Neural cell (in vitro differentiated cells): ENCODE data around the gene DNAJC27. TPM values are rescaled to one million over a fixed set of nuclear protein-coding genes. Genes with fewer than 3 reads are reported as not detected.

ENCODE experiments used
- H2AFZ ChIP-seq: fragments of 200-600, 300-800 bp; sonication (generic), shearing (Covaris generic); 2 replicates; pipeline ENCODE4 v1.6.0; 2014; ENCODE audit warnings: low read depth, mild to moderate bottlenecking, antibody characterized with exemption, low read length, moderate library complexity
- H3F3A ChIP-seq: fragments of 200-600 bp; shearing (Covaris generic); 2 replicates; pipeline ENCODE4 v1.6.1; 2016; ENCODE audit warnings: mild to moderate bottlenecking, moderate library complexity, mixed read lengths, antibody characterized with exemption, low read length; ENCODE audit not compliant: insufficient read depth, poor library complexity, severe bottlenecking
- H3K27ac ChIP-seq: fragments of 200-600, 300-800 bp; sonication (generic), shearing (Covaris generic); 2 replicates; pipeline ENCODE4 v1.5.1; 2014; ENCODE audit warnings: mild to moderate bottlenecking, low read length, moderate library complexity
- H3K27me3 ChIP-seq: fragments of 300-800, 200-600 bp; sonication (generic), shearing (Covaris generic); 2 replicates; pipeline ENCODE4 v1.6.0; 2014; ENCODE audit warnings: mild to moderate bottlenecking, low read depth, low read length, moderate library complexity; ENCODE audit not compliant: insufficient read depth
- H3K36me3 ChIP-seq: fragments of 300-800, 200-600 bp; sonication (generic), shearing (Covaris generic); 2 replicates; pipeline ENCODE4 v1.5.1; 2014; ENCODE audit warnings: mild to moderate bottlenecking, antibody characterized with exemption, low read length, moderate library complexity; ENCODE audit not compliant: insufficient read depth
- H3K4me2 ChIP-seq: fragments of 300-800, 200-600 bp; sonication (generic), shearing (Covaris generic); 2 replicates; pipeline ENCODE4 v1.6.0; 2014; ENCODE audit warnings: mild to moderate bottlenecking, low read length
- H3K4me3 ChIP-seq: fragments of 300-800, 200-600 bp; sonication (generic), shearing (Covaris generic); 2 replicates; pipeline ENCODE4 v1.5.1; 2014; ENCODE audit warnings: mild to moderate bottlenecking, low read length, moderate library complexity
- H3K79me2 ChIP-seq: fragments of 200-600 bp; shearing (Covaris generic); replicated peaks from 2 replicates; pipeline ENCODE4 v1.6.0; 2014; ENCODE audit warnings: mild to moderate bottlenecking, low read length, moderate library complexity; ENCODE audit not compliant: insufficient read depth
- H3K9ac ChIP-seq: fragments of 300-800, 200-600 bp; sonication (generic), shearing (Covaris generic); 2 replicates; pipeline ENCODE4 v1.6.1; 2016; ENCODE audit warnings: mild to moderate bottlenecking, low read length, mixed read lengths
- H3K9me2 ChIP-seq: fragments of 200-600 bp; shearing (Covaris generic); 2 replicates; pipeline ENCODE4 v1.6.1; 2016; ENCODE audit warnings: mild to moderate bottlenecking, low read length, mixed read lengths; ENCODE audit not compliant: insufficient read depth
- H3K9me3 ChIP-seq: fragments of 200-600, 300-800 bp; sonication (generic), shearing (Covaris generic); 2 replicates; pipeline ENCODE4 v1.6.1; 2016; ENCODE audit warnings: mild to moderate bottlenecking, mixed run types, low read length, moderate library complexity, mixed read lengths
- H4K20me1 ChIP-seq: fragments of 200-600 bp; shearing (Covaris generic); 2 replicates; pipeline ENCODE4 v1.6.1; 2016; ENCODE audit warnings: mild to moderate bottlenecking, mixed run types; ENCODE audit not compliant: insufficient read depth
- CTCF ChIP-seq: fragments of 450-650 bp; IDR thresholded peaks from 2 replicates; pipeline ENCODE4 v1.5.1; 2014; ENCODE audit warnings: antibody characterized with exemption, mild to moderate bottlenecking, moderate library complexity; ENCODE audit not compliant: poor library complexity, severe bottlenecking
- EP300 ChIP-seq: fragments of 450-650 bp; conservative IDR thresholded peaks from 2 replicates; pipeline ENCODE4 v1.6.1; 2014; ENCODE audit warnings: antibody characterized with exemption, mild to moderate bottlenecking, moderate library complexity; ENCODE audit not compliant: poor library complexity, severe bottlenecking
- EZH2 ChIP-seq: fragments of 200-600, 300-800 bp; shearing (Covaris generic), sonication (generic); IDR thresholded peaks from 2 replicates; pipeline ENCODE4 v1.6.1; 2014; ENCODE audit warnings: antibody characterized with exemption, low read length, borderline replicate concordance, mild to moderate bottlenecking; ENCODE audit not compliant: insufficient read depth, poor library complexity, severe bottlenecking
- MXI1 ChIP-seq: fragments of 450-650 bp; conservative IDR thresholded peaks from 2 replicates; pipeline ENCODE4 v1.6.1; 2014; ENCODE audit warnings: antibody characterized with exemption, mild to moderate bottlenecking; ENCODE audit not compliant: poor library complexity, severe bottlenecking
- POLR2AphosphoS5 ChIP-seq: IDR thresholded peaks from 2 replicates; pipeline ENCODE4 v1.6.1; 2012
- RAD21 ChIP-seq: fragments of 450-650 bp; conservative IDR thresholded peaks from 2 replicates; pipeline ENCODE4 v1.6.1; 2014; ENCODE audit warnings: antibody characterized with exemption, mild to moderate bottlenecking, moderate library complexity
- REST ChIP-seq: IDR thresholded peaks from 2 replicates; pipeline ENCODE4 v1.6.1; 2012; ENCODE audit warnings: borderline replicate concordance
- SMC3 ChIP-seq: fragments of 450-650 bp; conservative IDR thresholded peaks from 2 replicates; pipeline ENCODE4 v1.6.1; 2014; ENCODE audit warnings: antibody characterized with exemption, mild to moderate bottlenecking, moderate library complexity; ENCODE audit not compliant: poor library complexity
- TAF1 ChIP-seq: IDR thresholded peaks from 2 replicates; pipeline ENCODE4 v1.6.1; 2012; ENCODE audit warnings: low read depth
- polyA plus RNA-seq: library from polyadenylated mRNA; depleted of rRNA; stranded (reverse); fragments of >200 nt; gene quantifications from 2 replicates; pipeline ENCODE4 v1.2.3, GENCODE V29; 2014

Gene DNAJC27
- polyA plus RNA-seq, 1 donor from 2014 or later = 22.4 TPM

GRCh38 chr2:24917086-24917485 lies 54.7 kb downstream of the DNAJC27 start:
- H3K4me3 ChIP-seq = peak overlapping the region; percentile 73
- no peak overlapping the region for H3K27ac ChIP-seq
- no peaks in the 10 kb centered on the region for H3K9me3 ChIP-seq
- TF ChIP-seq POLR2AphosphoS5 (no peak), TAF1 (no peak), MXI1 (no peak), EP300 (no peak)
- no peaks in the 10 kb centered on the region for H3K9me2 ChIP-seq
- H3K9ac ChIP-seq = no peak overlapping the region
- no peaks in the 10 kb centered on the region for H3K36me3 ChIP-seq
- H4K20me1 ChIP-seq = no peaks in the 10 kb centered on the region
- H3K27me3 ChIP-seq = no peaks in the 10 kb centered on the region
- no peak overlapping the region for H2AFZ ChIP-seq
- no peaks in the 10 kb centered on the region for H3F3A ChIP-seq
- no peak overlapping the region for H3K4me2 ChIP-seq
- H3K79me2 ChIP-seq = peaks cover 2% of the 10 kb centered on the region

- no peaks in the 10 kb centered on the region for H3K9me3 ChIP-seq
- H3K4me3 ChIP-seq = no peak overlapping the region
- no peaks in the 10 kb centered on the region for H4K20me1 ChIP-seq
- no peaks in the 10 kb centered on the region for H3K27me3 ChIP-seq
- H3K27ac ChIP-seq = no peak overlapping the region
- TF ChIP-seq EZH2 (no peak), POLR2AphosphoS5 (no peak), EP300 (no peak), SMC3 (no peak), TAF1 (no peak), REST (no peak), RAD21 (no peak), MXI1 (no peak), CTCF (no peak)
- no peaks in the 10 kb centered on the region for H3F3A ChIP-seq
- no peak overlapping the region for H2AFZ ChIP-seq
- H3K4me2 ChIP-seq = no peak overlapping the region
- peaks cover 2% of the 10 kb centered on the region for H3K79me2 ChIP-seq
- H3K9me2 ChIP-seq = no peaks in the 10 kb centered on the region
- H3K36me3 ChIP-seq = no peaks in the 10 kb centered on the region
- H3K9ac ChIP-seq = no peak overlapping the region
These were observed 56.0 kb downstream of the DNAJC27 start for GRCh38 chr2:24915796-24916195.

GRCh38 chr2:24915175-24915574 lies 56.6 kb downstream of the DNAJC27 start:
- no peak overlapping the region for H3K4me2 ChIP-seq
- no peak for TF ChIP-seq TAF1
- no peak for TF ChIP-seq EP300
- no peak for TF ChIP-seq CTCF
- no peak for TF ChIP-seq EZH2
- TF ChIP-seq RAD21 = no peak
- TF ChIP-seq REST = no peak
- no peak for TF ChIP-seq SMC3
- no peak for TF ChIP-seq MXI1
- no peak for TF ChIP-seq POLR2AphosphoS5
- no peaks in the 10 kb centered on the region for H3K27me3 ChIP-seq
- no peaks in the 10 kb centered on the region for H3F3A ChIP-seq
- H3K9me3 ChIP-seq = no peaks in the 10 kb centered on the region
- H3K4me3 ChIP-seq = no peak overlapping the region
- H3K27ac ChIP-seq = no peak overlapping the region
- H3K9me2 ChIP-seq = no peaks in the 10 kb centered on the region
- peaks cover 2% of the 10 kb centered on the region for H3K79me2 ChIP-seq
- H2AFZ ChIP-seq = no peak overlapping the region
- H3K36me3 ChIP-seq = no peaks in the 10 kb centered on the region
- H4K20me1 ChIP-seq = no peaks in the 10 kb centered on the region
- no peak overlapping the region for H3K9ac ChIP-seq
